HEK293 (cell line): ENCODE data around the gene PHF12.

Experiments
- CTCF ChIA-PET: fragments of 350-600 bp; formaldehyde crosslinking; extraction: SDS; loops from one replicate; lab custom pipeline; 2021; ENCODE audit warnings: antibody characterized with exemption; lab: Yijun Ruan, JAX
- POLR2A ChIA-PET: fragments of 300-600 bp; formaldehyde crosslinking; extraction: SDS; loops from one replicate; lab custom pipeline; 2020; ENCODE audit warnings: antibody characterized with exemption, inconsistent platforms; lab: Yijun Ruan, JAX
- H3K27ac ChIP-seq: fragments of 200-500 bp; sonication (Bioruptor generic); 2 replicates; pipeline ENCODE4 v1.5.1; 2014; ENCODE audit warnings: low read depth, low read length, control low read depth, inconsistent platforms; ENCODE audit errors: extremely low read depth
- H3K36me3 ChIP-seq, 2 experiments: fragments of 200-500 bp in 1 of 2; sonication (Bioruptor generic) in 1 of 2; 1 replicate in 1 of 2; 2 replicates in 1 of 2; pipeline ENCODE4 v1.5.1; 2014 to 2017; ENCODE audit warnings: inconsistent platforms in 2 of 2, low read length in 2 of 2; ENCODE audit not compliant: control insufficient read depth in 2 of 2, insufficient read depth in 1 of 2
- H3K4me1 ChIP-seq: fragments of 200-500 bp; sonication (Bioruptor generic); 2 replicates; pipeline ENCODE4 v1.5.1; 2014; ENCODE audit warnings: mild to moderate bottlenecking, low read length, inconsistent platforms; ENCODE audit not compliant: control insufficient read depth, insufficient read depth
- H3K4me3 ChIP-seq: 2 replicates; pipeline ENCODE4 v1.5.1; 2011; ENCODE audit warnings: low read depth, mild to moderate bottlenecking, control low read depth, low read length, moderate library complexity
- H3K9me3 ChIP-seq: fragments of 200-500 bp; sonication (Bioruptor generic); 2 replicates; pipeline ENCODE4 v1.5.1; 2014; ENCODE audit warnings: low read depth, low read length, inconsistent platforms; ENCODE audit not compliant: control insufficient read depth, insufficient read depth
- FEZF1 ChIP-seq: fragments of 450-650 bp; formaldehyde crosslinking; IDR thresholded peaks from 2 replicates; pipeline ENCODE4 v1.5.1; 2016; ENCODE audit warnings: missing biosample characterization, missing genetic modification characterization
- HOXC10 ChIP-seq: sonication (generic); formaldehyde crosslinking; IDR thresholded peaks from 2 replicates; pipeline ENCODE4 v1.8.1; 2023; ENCODE audit warnings: mild to moderate bottlenecking, missing genetic modification reagents
- MZF1 ChIP-seq: fragments of 450-650 bp; formaldehyde crosslinking; IDR thresholded peaks from 2 replicates; pipeline ENCODE4 v1.5.1; 2017; ENCODE audit warnings: missing biosample characterization, missing genetic modification characterization, borderline replicate concordance
- OVOL3 ChIP-seq: fragments of 450-650 bp; formaldehyde crosslinking; IDR thresholded peaks from 2 replicates; pipeline ENCODE4 v1.5.1; 2016; ENCODE audit warnings: missing biosample characterization, missing genetic modification characterization
- SP3 ChIP-seq: fragments of 450-650 bp; formaldehyde crosslinking; IDR thresholded peaks from 2 replicates; pipeline ENCODE4 v1.5.1; 2016; ENCODE audit warnings: missing biosample characterization, missing genetic modification characterization
- WT1 ChIP-seq: fragments of 450-650 bp; formaldehyde crosslinking; IDR thresholded peaks from 2 replicates; pipeline ENCODE4 v1.5.1; 2016; ENCODE audit warnings: missing biosample characterization, missing genetic modification characterization
- YY1 ChIP-seq: fragments of 450-650 bp; formaldehyde crosslinking; IDR thresholded peaks from 2 replicates; pipeline ENCODE4 v1.5.1; 2018; ENCODE audit warnings: missing biosample characterization, missing genetic modification characterization
- ZBTB21 ChIP-seq: fragments of 450-650 bp; formaldehyde crosslinking; IDR thresholded peaks from 2 replicates; pipeline ENCODE4 v1.5.1; 2017; ENCODE audit warnings: missing biosample characterization, missing genetic modification characterization
- ZNF133 ChIP-seq: fragments of 450-650 bp; formaldehyde crosslinking; IDR thresholded peaks from 2 replicates; pipeline ENCODE4 v1.5.1; 2016; ENCODE audit warnings: missing biosample characterization, missing genetic modification characterization
- ZNF140 ChIP-seq: fragments of 450-650 bp; formaldehyde crosslinking; IDR thresholded peaks from 2 replicates; pipeline ENCODE4 v1.5.1; 2016; ENCODE audit warnings: missing biosample characterization, missing genetic modification characterization
- ZNF155 ChIP-seq: fragments of 450-650 bp; formaldehyde crosslinking; IDR thresholded peaks from 2 replicates; pipeline ENCODE4 v1.5.1; 2016; ENCODE audit warnings: missing biosample characterization, missing genetic modification characterization
- ZNF16 ChIP-seq: fragments of 450-650 bp; formaldehyde crosslinking; IDR thresholded peaks from 2 replicates; pipeline ENCODE4 v1.5.1; 2016; ENCODE audit warnings: low read depth, missing biosample characterization, missing genetic modification characterization
- ZNF221 ChIP-seq: fragments of 450-650 bp; formaldehyde crosslinking; IDR thresholded peaks from 2 replicates; pipeline ENCODE4 v1.5.1; 2017; ENCODE audit warnings: missing biosample characterization, missing genetic modification characterization, borderline replicate concordance
- ZNF394 ChIP-seq: fragments of 450-650 bp; formaldehyde crosslinking; IDR thresholded peaks from 2 replicates; pipeline ENCODE4 v1.5.1; 2016; ENCODE audit warnings: missing biosample characterization, missing genetic modification characterization, mild to moderate bottlenecking, moderate library complexity, borderline replicate concordance
- ZNF404 ChIP-seq: fragments of 450-650 bp; formaldehyde crosslinking; IDR thresholded peaks from 2 replicates; pipeline ENCODE4 v1.5.1; 2017; ENCODE audit warnings: missing biosample characterization, missing genetic modification characterization
- ZNF514 ChIP-seq: fragments of 450-650 bp; formaldehyde crosslinking; IDR thresholded peaks from 2 replicates; pipeline ENCODE4 v1.5.1; 2016; ENCODE audit warnings: missing biosample characterization, missing genetic modification characterization
- ZNF544 ChIP-seq: fragments of 450-650 bp; formaldehyde crosslinking; IDR thresholded peaks from 2 replicates; pipeline ENCODE4 v1.5.0; 2017; ENCODE audit warnings: missing biosample characterization, missing genetic modification characterization
- ZNF624 ChIP-seq: fragments of 450-650 bp; formaldehyde crosslinking; IDR thresholded peaks from 2 replicates; pipeline ENCODE4 v1.5.1; 2017; ENCODE audit warnings: missing biosample characterization, missing genetic modification characterization
- ZNF701 ChIP-seq: fragments of 450-650 bp; formaldehyde crosslinking; IDR thresholded peaks from 2 replicates; pipeline ENCODE4 v1.5.1; 2016; ENCODE audit warnings: missing biosample characterization, missing genetic modification characterization
- ZNF843 ChIP-seq: fragments of 450-650 bp; formaldehyde crosslinking; IDR thresholded peaks from 2 replicates; pipeline ENCODE4 v1.5.1; 2016; ENCODE audit warnings: missing biosample characterization, missing genetic modification characterization
- TF ChIP-seq, protein P1 (sequence below): fragments of 450-650 bp; formaldehyde crosslinking; IDR thresholded peaks from 2 replicates; pipeline ENCODE4 v1.5.1; 2016; ENCODE audit warnings: missing biosample characterization, missing genetic modification characterization
- TF ChIP-seq, protein P2 (sequence below): fragments of 450-650 bp; formaldehyde crosslinking; IDR thresholded peaks from 2 replicates; pipeline ENCODE4 v1.5.1; 2016; ENCODE audit warnings: missing biosample characterization, missing genetic modification characterization, borderline replicate concordance
- TF ChIP-seq, protein P3 (sequence below): fragments of 450-650 bp; formaldehyde crosslinking; IDR thresholded peaks from 2 replicates; pipeline ENCODE4 v1.5.1; 2016; ENCODE audit warnings: missing biosample characterization, missing genetic modification characterization, low read depth
- TF ChIP-seq, protein P4 (sequence below): fragments of 450-650 bp; formaldehyde crosslinking; IDR thresholded peaks from 2 replicates; pipeline ENCODE4 v1.5.1; 2016; ENCODE audit warnings: missing biosample characterization, missing genetic modification characterization
- TF ChIP-seq, protein P5 (sequence below): IDR thresholded peaks from 2 replicates; pipeline ENCODE4 v1.6.1; 2011; ENCODE audit warnings: mild to moderate bottlenecking, low read depth, low read length, borderline replicate concordance

PHF12 gene

DNA sequence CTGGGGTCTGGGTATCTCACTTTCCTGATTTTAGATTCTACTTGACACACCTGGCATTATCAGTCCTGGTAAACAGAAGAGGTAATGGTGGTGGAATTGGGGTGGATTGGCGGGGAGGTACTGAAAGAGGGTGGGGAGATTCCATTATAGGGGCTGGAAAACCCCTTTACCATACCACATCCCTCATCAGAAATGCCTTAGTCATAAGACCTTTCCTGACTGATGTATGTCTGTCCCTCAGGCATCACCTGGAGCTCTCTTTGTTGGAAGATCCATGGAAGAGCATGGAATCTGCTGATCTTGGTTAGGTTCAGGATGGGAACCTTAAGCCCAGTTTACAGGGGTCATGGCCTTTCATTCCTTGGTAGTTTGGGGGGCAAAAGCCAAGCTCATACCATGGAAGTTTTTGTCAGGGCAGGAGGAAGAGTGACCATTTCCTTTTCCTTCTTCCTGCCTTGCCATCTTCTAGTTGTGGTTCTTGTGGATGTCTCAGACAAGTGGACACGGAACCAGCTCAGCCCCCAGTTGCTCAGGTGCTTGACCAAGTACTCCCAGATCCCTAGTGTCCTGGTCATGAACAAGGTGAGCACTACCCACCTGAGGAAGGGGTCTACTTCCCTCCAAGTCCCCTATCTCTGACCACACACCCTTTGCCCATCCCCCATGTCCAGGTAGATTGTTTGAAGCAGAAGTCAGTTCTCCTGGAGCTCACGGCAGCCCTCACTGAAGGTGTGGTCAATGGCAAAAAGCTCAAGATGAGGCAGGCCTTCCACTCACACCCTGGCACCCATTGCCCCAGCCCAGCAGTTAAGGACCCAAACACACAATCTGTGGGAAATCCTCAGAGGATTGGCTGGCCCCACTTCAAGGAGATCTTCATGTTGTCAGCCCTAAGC is 93.2 kb downstream of the PHF12 start (continued):
- TF ChIP-seq, protein P1, sequence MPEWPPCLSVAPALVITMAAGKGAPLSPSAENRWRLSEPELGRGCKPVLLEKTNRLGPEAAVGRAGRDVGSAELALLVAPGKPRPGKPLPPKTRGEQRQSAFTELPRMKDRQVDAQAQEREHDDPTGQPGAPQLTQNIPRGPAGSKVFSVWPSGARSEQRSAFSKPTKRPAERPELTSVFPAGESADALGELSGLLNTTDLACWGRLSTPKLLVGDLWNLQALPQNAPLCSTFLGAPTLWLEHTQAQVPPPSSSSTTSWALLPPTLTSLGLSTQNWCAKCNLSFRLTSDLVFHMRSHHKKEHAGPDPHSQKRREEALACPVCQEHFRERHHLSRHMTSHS, result no peak
- TF ChIP-seq SP3 (tag by site-specific recombination) (no peak), ZNF404 (no peak), FEZF1 (no peak), ZNF544 (tag by site-specific recombination) (no peak), ZNF133 (no peak), WT1 (tag by site-specific recombination) (no peak)
- TF ChIP-seq, protein P2, sequence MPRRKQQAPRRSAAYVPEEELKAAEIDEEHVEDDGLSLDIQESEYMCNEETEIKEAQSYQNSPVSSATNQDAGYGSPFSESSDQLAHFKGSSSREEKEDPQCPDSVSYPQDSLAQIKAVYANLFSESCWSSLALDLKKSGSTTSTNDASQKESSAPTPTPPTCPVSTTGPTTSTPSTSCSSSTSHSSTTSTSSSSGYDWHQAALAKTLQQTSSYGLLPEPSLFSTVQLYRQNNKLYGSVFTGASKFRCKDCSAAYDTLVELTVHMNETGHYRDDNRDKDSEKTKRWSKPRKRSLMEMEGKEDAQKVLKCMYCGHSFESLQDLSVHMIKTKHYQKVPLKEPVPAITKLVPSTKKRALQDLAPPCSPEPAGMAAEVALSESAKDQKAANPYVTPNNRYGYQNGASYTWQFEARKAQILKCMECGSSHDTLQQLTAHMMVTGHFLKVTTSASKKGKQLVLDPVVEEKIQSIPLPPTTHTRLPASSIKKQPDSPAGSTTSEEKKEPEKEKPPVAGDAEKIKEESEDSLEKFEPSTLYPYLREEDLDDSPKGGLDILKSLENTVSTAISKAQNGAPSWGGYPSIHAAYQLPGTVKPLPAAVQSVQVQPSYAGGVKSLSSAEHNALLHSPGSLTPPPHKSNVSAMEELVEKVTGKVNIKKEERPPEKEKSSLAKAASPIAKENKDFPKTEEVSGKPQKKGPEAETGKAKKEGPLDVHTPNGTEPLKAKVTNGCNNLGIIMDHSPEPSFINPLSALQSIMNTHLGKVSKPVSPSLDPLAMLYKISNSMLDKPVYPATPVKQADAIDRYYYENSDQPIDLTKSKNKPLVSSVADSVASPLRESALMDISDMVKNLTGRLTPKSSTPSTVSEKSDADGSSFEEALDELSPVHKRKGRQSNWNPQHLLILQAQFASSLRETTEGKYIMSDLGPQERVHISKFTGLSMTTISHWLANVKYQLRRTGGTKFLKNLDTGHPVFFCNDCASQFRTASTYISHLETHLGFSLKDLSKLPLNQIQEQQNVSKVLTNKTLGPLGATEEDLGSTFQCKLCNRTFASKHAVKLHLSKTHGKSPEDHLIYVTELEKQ (tag by site-specific recombination), result no peak

DNA sequence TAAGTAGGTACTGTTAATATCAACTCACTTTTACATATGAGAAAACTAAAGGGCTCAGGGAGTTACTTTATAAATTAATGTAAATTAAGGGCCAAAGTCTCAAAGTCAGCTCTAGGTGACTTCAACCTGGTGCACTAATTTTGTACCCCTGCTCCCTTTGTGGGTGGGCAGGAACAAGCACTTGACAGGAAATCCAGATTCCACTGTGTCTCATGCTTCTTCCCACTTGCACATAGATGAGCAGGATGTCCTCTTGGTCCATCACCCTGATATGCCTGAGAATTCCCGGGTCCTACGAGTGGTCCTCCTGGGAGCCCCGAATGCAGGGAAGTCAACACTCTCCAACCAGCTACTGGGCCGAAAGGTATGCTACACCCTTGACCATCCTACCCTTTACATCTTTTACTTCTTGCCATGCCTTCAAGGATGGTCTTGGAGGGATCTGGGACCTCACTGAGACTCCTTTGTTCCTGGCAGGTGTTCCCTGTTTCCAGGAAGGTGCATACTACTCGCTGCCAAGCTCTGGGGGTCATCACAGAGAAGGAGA is 95.2 kb downstream of the PHF12 start:
- ChIA-PET POLR2A (interaction anchor here (0.6 to 1.6 kb wide), 3 partner anchors 14 to 134 kb away, joined by 4 to 7 read pairs (median 6); partner anchors contain the start of gene FAM222B), CTCF (interaction anchor here (0.6 to 3.1 kb wide), 7 partner anchors 16 to 211 kb away, joined by 3 to 23 read pairs (median 3); no protein-coding TSS in a partner anchor)
- Histone ChIP-seq H3K36me3 (peaks cover 21 to 41% of the 10 kb centered on the region in 2 experiments), H3K27ac (no peak overlapping the region), H3K4me3 (no peak overlapping the region), H3K9me3 (no peaks in the 10 kb centered on the region), H3K4me1 (peaks cover 4% of the 10 kb centered on the region; the same call in 1 of the 2 replicates)
- no peak for TF ChIP-seq ZNF843 (tag by site-specific recombination)
- no peak for TF ChIP-seq ZNF514 (tag by site-specific recombination)
- TF ChIP-seq, protein P3, sequence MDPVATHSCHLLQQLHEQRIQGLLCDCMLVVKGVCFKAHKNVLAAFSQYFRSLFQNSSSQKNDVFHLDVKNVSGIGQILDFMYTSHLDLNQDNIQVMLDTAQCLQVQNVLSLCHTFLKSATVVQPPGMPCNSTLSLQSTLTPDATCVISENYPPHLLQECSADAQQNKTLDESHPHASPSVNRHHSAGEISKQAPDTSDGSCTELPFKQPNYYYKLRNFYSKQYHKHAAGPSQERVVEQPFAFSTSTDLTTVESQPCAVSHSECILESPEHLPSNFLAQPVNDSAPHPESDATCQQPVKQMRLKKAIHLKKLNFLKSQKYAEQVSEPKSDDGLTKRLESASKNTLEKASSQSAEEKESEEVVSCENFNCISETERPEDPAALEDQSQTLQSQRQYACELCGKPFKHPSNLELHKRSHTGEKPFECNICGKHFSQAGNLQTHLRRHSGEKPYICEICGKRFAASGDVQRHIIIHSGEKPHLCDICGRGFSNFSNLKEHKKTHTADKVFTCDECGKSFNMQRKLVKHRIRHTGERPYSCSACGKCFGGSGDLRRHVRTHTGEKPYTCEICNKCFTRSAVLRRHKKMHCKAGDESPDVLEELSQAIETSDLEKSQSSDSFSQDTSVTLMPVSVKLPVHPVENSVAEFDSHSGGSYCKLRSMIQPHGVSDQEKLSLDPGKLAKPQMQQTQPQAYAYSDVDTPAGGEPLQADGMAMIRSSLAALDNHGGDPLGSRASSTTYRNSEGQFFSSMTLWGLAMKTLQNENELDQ (tag by site-specific recombination), result no peak
- no peak for TF ChIP-seq ZNF624
- TF ChIP-seq YY1 (tag by site-specific recombination), result no peak
- no peak for TF ChIP-seq HOXC10 (CRISPR knock-in tag)
- no peak for TF ChIP-seq ZNF394 (tag by site-specific recombination)
- TF ChIP-seq, protein P4, sequence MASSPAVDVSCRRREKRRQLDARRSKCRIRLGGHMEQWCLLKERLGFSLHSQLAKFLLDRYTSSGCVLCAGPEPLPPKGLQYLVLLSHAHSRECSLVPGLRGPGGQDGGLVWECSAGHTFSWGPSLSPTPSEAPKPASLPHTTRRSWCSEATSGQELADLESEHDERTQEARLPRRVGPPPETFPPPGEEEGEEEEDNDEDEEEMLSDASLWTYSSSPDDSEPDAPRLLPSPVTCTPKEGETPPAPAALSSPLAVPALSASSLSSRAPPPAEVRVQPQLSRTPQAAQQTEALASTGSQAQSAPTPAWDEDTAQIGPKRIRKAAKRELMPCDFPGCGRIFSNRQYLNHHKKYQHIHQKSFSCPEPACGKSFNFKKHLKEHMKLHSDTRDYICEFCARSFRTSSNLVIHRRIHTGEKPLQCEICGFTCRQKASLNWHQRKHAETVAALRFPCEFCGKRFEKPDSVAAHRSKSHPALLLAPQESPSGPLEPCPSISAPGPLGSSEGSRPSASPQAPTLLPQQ (tag by site-specific recombination), result no peak
- no peak for TF ChIP-seq ZNF16 (tag by site-specific recombination)
- TF ChIP-seq, protein P5, sequence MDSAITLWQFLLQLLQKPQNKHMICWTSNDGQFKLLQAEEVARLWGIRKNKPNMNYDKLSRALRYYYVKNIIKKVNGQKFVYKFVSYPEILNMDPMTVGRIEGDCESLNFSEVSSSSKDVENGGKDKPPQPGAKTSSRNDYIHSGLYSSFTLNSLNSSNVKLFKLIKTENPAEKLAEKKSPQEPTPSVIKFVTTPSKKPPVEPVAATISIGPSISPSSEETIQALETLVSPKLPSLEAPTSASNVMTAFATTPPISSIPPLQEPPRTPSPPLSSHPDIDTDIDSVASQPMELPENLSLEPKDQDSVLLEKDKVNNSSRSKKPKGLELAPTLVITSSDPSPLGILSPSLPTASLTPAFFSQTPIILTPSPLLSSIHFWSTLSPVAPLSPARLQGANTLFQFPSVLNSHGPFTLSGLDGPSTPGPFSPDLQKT, result no peak
- TF ChIP-seq ZNF133, result no peak
- TF ChIP-seq OVOL3 (tag by site-specific recombination), result no peak
- TF ChIP-seq ZNF140 (tag by site-specific recombination), result no peak
- TF ChIP-seq ZBTB21, result no peak
- no peak for TF ChIP-seq ZNF701
- TF ChIP-seq ZNF221, result no peak
- no peak for TF ChIP-seq ZNF155 (tag by site-specific recombination)
- TF ChIP-seq MZF1 (tag by site-specific recombination), result no peak
